Natural killer cell (primary cell): ENCODE measurements around the gene LY9. TPM values are rescaled to one million over a fixed set of nuclear protein-coding genes. Genes with fewer than 3 reads are reported as not detected.

ENCODE experiments used
- ATAC-seq, 3 donors: fragments of 150-1000 bp in 2 of 3; fragments of 200-7000 bp in 1 of 3; cut with Tn5 transposase; 1 replicate in 1 of 3; 2 replicates in 2 of 3; pipeline ENCODE4 v1.10.0; 2021; ENCODE audit warnings: mild to moderate bottlenecking in 2 of 3, moderate library complexity in 2 of 3
- DNase-seq, 2 donors: peaks; one replicate each; pipeline versions ENCODE4 v3.0.0 to v3.0.0-alpha.2; 2013 to 2021; ENCODE audit warnings: mixed read lengths in 1 of 2
- H3K27ac ChIP-seq: one replicate; pipeline ENCODE4 v1.5.1; 2013; ENCODE audit warnings: mild to moderate bottlenecking, low read length
- H3K27me3 ChIP-seq: one replicate; pipeline ENCODE4 v1.6.1; 2013; ENCODE audit warnings: low read length; ENCODE audit not compliant: control insufficient read depth, insufficient read depth
- H3K36me3 ChIP-seq: one replicate; pipeline ENCODE4 v1.6.1; 2013; ENCODE audit warnings: low read length; ENCODE audit not compliant: control insufficient read depth, insufficient read depth
- H3K4me1 ChIP-seq: one replicate; pipeline ENCODE4 v1.6.1; 2013; ENCODE audit warnings: low read length; ENCODE audit not compliant: control insufficient read depth, insufficient read depth
- H3K4me3 ChIP-seq: one replicate; pipeline ENCODE4 v1.5.1; 2013; ENCODE audit warnings: low read length
- H3K9me3 ChIP-seq: one replicate; pipeline ENCODE4 v1.6.1; 2013; ENCODE audit warnings: low read length; ENCODE audit not compliant: control insufficient read depth, insufficient read depth
- H3K27ac Mint-ChIP-seq, 2 donors: one replicate each; pipeline ENCODE4 v1.8.0; 2022; ENCODE audit warnings: mild to moderate bottlenecking in 2 of 2, mixed read lengths in 2 of 2, moderate library complexity in 1 of 2
- H3K27me3 Mint-ChIP-seq, 2 donors: one replicate each; pipeline ENCODE4 v1.8.0; 2022; ENCODE audit warnings: low read depth in 2 of 2, mixed read lengths in 2 of 2
- H3K36me3 Mint-ChIP-seq: one replicate; pipeline ENCODE4 v1.8.0; 2022; ENCODE audit warnings: mixed read lengths
- H3K4me1 Mint-ChIP-seq, 2 donors: one replicate each; pipeline ENCODE4 v1.8.0; 2022; ENCODE audit warnings: mixed read lengths in 2 of 2
- H3K4me3 Mint-ChIP-seq: one replicate; pipeline ENCODE4 v1.8.0; 2022; ENCODE audit warnings: mild to moderate bottlenecking, moderate library complexity, mixed read lengths
- H3K9me3 Mint-ChIP-seq, 2 donors: one replicate each; pipeline ENCODE4 v1.8.0; 2022; ENCODE audit warnings: mixed read lengths in 2 of 2
- WGBS: methylation state at CpG from one replicate; pipeline ENCODE4 v1.1.7; 2013; ENCODE audit warnings: missing lambda C conversion rate; ENCODE audit not compliant: insufficient coverage; 5-methylcytosine and 5-hydroxymethylcytosine counted together
- intact Hi-C: fragments of 100-400 bp; cut with micrococcal nuclease; formaldehyde crosslinking; loops from one replicate; pipeline ENCODE4 v1.14.2; 2022
- total RNA-seq, 4 donors: library from RNA; stranded (reverse); fragments of 120-200 nt in 1 of 4; gene quantifications; one replicate each; pipeline versions ENCODE4 v1.2.3 to v1.2.4, GENCODE V29; 2013 to 2022
- TF ChIP-seq, protein P1 (sequence below): fragments of 200-600 bp; IDR thresholded peaks from one replicate; pipeline ENCODE4 v1.8.0; 2022; ENCODE audit warnings: antibody characterized with exemption

Gene LY9
- total RNA-seq, 3 donors from 2014 or later (not counting 1 experiment from before 2014, with no cell fraction given), result 30.3 to 47.1 (median 34.4) TPM

- Histone ChIP-seq H3K4me1 (peaks cover 49% of the 10 kb centered on the region), H3K4me3 (peak overlapping the region; percentile 11), H3K9me3 (no peaks in the 10 kb centered on the region), H3K36me3 (peaks cover 21% of the 10 kb centered on the region), H3K27ac (peak overlapping the region; percentile 25), H3K27me3 (no peaks in the 10 kb centered on the region)
- 0% methylated on average over 1 of the region's 4 CpGs for WGBS
- Mint-ChIP-seq H3K4me3 (peak overlapping the region; percentile 74), H3K27ac (peak overlapping the region; percentile 76 to 91), H3K4me1 (peaks cover 69 to 72% of the 10 kb centered on the region in 2 donors), H3K36me3 (peaks cover under 1% of the 10 kb centered on the region), H3K27me3 (no peaks in the 10 kb centered on the region), H3K9me3 (peaks cover 0 to 3% of the 10 kb centered on the region in 2 donors)
- TF ChIP-seq, protein P1, sequence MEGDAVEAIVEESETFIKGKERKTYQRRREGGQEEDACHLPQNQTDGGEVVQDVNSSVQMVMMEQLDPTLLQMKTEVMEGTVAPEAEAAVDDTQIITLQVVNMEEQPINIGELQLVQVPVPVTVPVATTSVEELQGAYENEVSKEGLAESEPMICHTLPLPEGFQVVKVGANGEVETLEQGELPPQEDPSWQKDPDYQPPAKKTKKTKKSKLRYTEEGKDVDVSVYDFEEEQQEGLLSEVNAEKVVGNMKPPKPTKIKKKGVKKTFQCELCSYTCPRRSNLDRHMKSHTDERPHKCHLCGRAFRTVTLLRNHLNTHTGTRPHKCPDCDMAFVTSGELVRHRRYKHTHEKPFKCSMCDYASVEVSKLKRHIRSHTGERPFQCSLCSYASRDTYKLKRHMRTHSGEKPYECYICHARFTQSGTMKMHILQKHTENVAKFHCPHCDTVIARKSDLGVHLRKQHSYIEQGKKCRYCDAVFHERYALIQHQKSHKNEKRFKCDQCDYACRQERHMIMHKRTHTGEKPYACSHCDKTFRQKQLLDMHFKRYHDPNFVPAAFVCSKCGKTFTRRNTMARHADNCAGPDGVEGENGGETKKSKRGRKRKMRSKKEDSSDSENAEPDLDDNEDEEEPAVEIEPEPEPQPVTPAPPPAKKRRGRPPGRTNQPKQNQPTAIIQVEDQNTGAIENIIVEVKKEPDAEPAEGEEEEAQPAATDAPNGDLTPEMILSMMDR, result no peak
- intact Hi-C loops, result no loop called here
- DNase-seq (peak in 1 of 2 donors; percentile 72), ATAC-seq (peak in 1 of 3 donors; percentile 57)
These were observed 4.9 kb downstream of the LY9 start for GRCh38 chr1:160800645-160801408.

- peaks cover 37% of the 10 kb centered on the region for H3K4me1 ChIP-seq
- Mint-ChIP-seq H3K4me3 (no peak overlapping the region), H3K27ac (peak overlapping the region in 1 of 2 donors; percentile 76), H3K4me1 (peaks cover 67 to 72% of the 10 kb centered on the region in 2 donors), H3K9me3 (peaks cover 3 to 10% of the 10 kb centered on the region in 2 donors), H3K27me3 (no peaks in the 10 kb centered on the region), H3K36me3 (peaks cover 12% of the 10 kb centered on the region)
- H3K36me3 ChIP-seq, result peaks cover 21% of the 10 kb centered on the region
- no peak overlapping the region for H3K27ac ChIP-seq
- no peak for ATAC-seq
- TF ChIP-seq, protein P1, result no peak
- DNase-seq, result no peak
- H3K9me3 ChIP-seq, result peaks cover under 1% of the 10 kb centered on the region
- H3K4me3 ChIP-seq, result no peak overlapping the region
- intact Hi-C loops, result no loop called here
- no peaks in the 10 kb centered on the region for H3K27me3 ChIP-seq
- 96% methylated on average over 43 of the region's 43 CpGs for WGBS
These were observed 6.0 kb downstream of the LY9 start for GRCh38 chr1:160801836-160802580.

- Mint-ChIP-seq H3K27ac (peak overlapping the region; percentile 45 to 67), H3K36me3 (peaks cover 25% of the 10 kb centered on the region), H3K9me3 (peaks cover 5 to 12% of the 10 kb centered on the region in 2 donors), H3K27me3 (no peaks in the 10 kb centered on the region), H3K4me1 (peaks cover 34 to 55% of the 10 kb centered on the region in 2 donors), H3K4me3 (peak overlapping the region; percentile 1)
- DNase-seq, result peak in 1 of 2 donors; percentile 30
- Histone ChIP-seq H3K27ac (no peak overlapping the region), H3K27me3 (no peaks in the 10 kb centered on the region), H3K9me3 (peaks cover 7% of the 10 kb centered on the region), H3K4me3 (no peak overlapping the region), H3K36me3 (peaks cover 24% of the 10 kb centered on the region), H3K4me1 (peaks cover 26% of the 10 kb centered on the region)
- TF ChIP-seq, protein P1, result no peak
- no CpG with 5 or more reads among the region's 1 CpG for WGBS
- intact Hi-C loops, result no loop called here
- ATAC-seq, result peak; percentile 21 to 72 (median 68)
These were observed 10.2 kb downstream of the LY9 start for GRCh38 chr1:160806109-160806665.
